SK-N-SH (cell line): Measurements from ENCODE around the gene PMP22.

Source experiments
- YY1 ChIP-seq: IDR thresholded peaks from 2 replicates; pipeline ENCODE4 v1.4.0; 2012; ENCODE audit warnings: low read depth, mild to moderate bottlenecking
- TF ChIP-seq, protein P1 (sequence below): fragments of 200-600 bp; sonication (generic); IDR thresholded peaks from 2 replicates; pipeline ENCODE4 v1.6.1; 2017; ENCODE audit warnings: antibody characterized with exemption, mild to moderate bottlenecking, moderate library complexity
- TF ChIP-seq, protein P2 (sequence below): fragments of 150-350 bp; IDR thresholded peaks from 2 replicates; pipeline ENCODE4 v1.6.1; 2017; ENCODE audit warnings: antibody characterized with exemption, low read length, low read depth, borderline replicate concordance

DNA sequence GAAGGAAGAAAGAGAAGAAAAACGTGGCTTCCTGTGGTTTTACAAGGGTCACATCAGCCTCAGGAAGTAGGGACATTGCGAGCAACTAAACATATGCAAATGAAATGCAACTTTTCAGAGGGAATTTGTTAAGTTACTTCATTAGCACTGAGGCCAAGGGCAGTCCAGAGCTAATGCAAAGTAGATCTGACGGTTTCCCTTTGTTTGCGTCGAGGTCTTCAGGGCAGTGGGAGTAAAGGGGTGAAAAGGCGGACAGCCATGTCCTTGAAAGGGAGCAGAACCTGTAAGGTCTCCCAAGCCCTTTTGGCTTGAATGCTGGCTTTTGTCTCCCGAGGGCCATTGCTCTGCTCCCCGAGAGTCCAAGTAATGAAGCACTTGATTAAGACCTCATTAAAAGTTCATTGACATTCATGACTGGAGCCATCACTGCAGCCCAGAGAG, 85.0 kb downstream of the PMP22 start:
- TF ChIP-seq, protein P1, sequence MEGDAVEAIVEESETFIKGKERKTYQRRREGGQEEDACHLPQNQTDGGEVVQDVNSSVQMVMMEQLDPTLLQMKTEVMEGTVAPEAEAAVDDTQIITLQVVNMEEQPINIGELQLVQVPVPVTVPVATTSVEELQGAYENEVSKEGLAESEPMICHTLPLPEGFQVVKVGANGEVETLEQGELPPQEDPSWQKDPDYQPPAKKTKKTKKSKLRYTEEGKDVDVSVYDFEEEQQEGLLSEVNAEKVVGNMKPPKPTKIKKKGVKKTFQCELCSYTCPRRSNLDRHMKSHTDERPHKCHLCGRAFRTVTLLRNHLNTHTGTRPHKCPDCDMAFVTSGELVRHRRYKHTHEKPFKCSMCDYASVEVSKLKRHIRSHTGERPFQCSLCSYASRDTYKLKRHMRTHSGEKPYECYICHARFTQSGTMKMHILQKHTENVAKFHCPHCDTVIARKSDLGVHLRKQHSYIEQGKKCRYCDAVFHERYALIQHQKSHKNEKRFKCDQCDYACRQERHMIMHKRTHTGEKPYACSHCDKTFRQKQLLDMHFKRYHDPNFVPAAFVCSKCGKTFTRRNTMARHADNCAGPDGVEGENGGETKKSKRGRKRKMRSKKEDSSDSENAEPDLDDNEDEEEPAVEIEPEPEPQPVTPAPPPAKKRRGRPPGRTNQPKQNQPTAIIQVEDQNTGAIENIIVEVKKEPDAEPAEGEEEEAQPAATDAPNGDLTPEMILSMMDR = no peak
- TF ChIP-seq, protein P2, sequence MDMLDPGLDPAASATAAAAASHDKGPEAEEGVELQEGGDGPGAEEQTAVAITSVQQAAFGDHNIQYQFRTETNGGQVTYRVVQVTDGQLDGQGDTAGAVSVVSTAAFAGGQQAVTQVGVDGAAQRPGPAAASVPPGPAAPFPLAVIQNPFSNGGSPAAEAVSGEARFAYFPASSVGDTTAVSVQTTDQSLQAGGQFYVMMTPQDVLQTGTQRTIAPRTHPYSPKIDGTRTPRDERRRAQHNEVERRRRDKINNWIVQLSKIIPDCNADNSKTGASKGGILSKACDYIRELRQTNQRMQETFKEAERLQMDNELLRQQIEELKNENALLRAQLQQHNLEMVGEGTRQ = no peak
- TF ChIP-seq YY1 = no peak
